HG03135 (cell line): Measurements from ENCODE around the gene ZNF423.

Experiments used
- ATAC-seq: cut with Tn5 transposase; IDR thresholded peaks from one replicate; pipeline ENCODE4 v1.9.1; 2021; ENCODE audit warnings: mild to moderate bottlenecking, moderate library complexity; ENCODE audit not compliant: unreplicated experiment

Gene ZNF423

GRCh38 chr16:49651226-49651625, 204.7 kb downstream of the ZNF423 start:
- no peak for ATAC-seq

- ATAC-seq = no peak
These were observed 205.3 kb downstream of the ZNF423 start for GRCh38 chr16:49650603-49651002.

- no peak for ATAC-seq
These were observed 206.7 kb downstream of the ZNF423 start for GRCh38 chr16:49649013-49649765.

- no peak for ATAC-seq
These were observed 208.2 kb downstream of the ZNF423 start for GRCh38 chr16:49647673-49648072.

GRCh38 chr16:49645263-49645662, 210.6 kb downstream of the ZNF423 start:
- no peak for ATAC-seq

- ATAC-seq = no peak
These were observed 211.8 kb downstream of the ZNF423 start for GRCh38 chr16:49644145-49644463.

GRCh38 chr16:49643429-49644144, 212.3 kb downstream of the ZNF423 start:
- ATAC-seq = no peak

- ATAC-seq = no peak
These were observed 214.7 kb downstream of the ZNF423 start for GRCh38 chr16:49641250-49641649.

- no peak for ATAC-seq
These were observed 215.3 kb downstream of the ZNF423 start for GRCh38 chr16:49640581-49640980.

GRCh38 chr16:49639739-49640431, 216.0 kb downstream of the ZNF423 start:
- no peak for ATAC-seq

GRCh38 chr16:49638673-49639610, 217.0 kb downstream of the ZNF423 start:
- ATAC-seq = no peak

- no peak for ATAC-seq
These were observed 217.8 kb downstream of the ZNF423 start for GRCh38 chr16:49637933-49638672.

- ATAC-seq = no peak
These were observed 218.4 kb downstream of the ZNF423 start for GRCh38 chr16:49637511-49637910.

GRCh38 chr16:49636608-49637007, 219.3 kb downstream of the ZNF423 start:
- no peak for ATAC-seq

- ATAC-seq = no peak
These were observed 220.0 kb downstream of the ZNF423 start for GRCh38 chr16:49635591-49636581.

- ATAC-seq = no peak
These were observed 220.9 kb downstream of the ZNF423 start for GRCh38 chr16:49635009-49635350.

GRCh38 chr16:49634235-49635008, 221.5 kb downstream of the ZNF423 start:
- ATAC-seq = no peak

GRCh38 chr16:49632795-49633184, 223.1 kb downstream of the ZNF423 start:
- ATAC-seq = no peak
